Measurements from ENCODE around the gene CRB1.

- TF ChIP-seq CTCF (IDR thresholded peaks at IDR 0.05) (no peak), POLR2A (IDR thresholded peaks at IDR 0.05) (no peak)
These were observed 49.2 kb upstream of the CRB1 start for GRCh38 chr1:197218857-197219256.
